Endodermal cell (in vitro differentiated cells): ENCODE measurements around the gene SRBD1. TPM values are rescaled to one million over a fixed set of nuclear protein-coding genes. Genes with fewer than 3 reads are reported as not detected.

Experiments
- DNase-seq: peaks from one replicate; pipeline ENCODE4 v3.0.0-alpha.2; 2017
- H3K27ac ChIP-seq: 2 replicates; pipeline ENCODE4 v1.5.1; 2013; ENCODE audit warnings: mild to moderate bottlenecking, low read depth, low read length, moderate library complexity
- H3K27me3 ChIP-seq: 2 replicates; pipeline ENCODE4 v1.6.1; 2013; ENCODE audit warnings: mild to moderate bottlenecking, low read length, moderate library complexity; ENCODE audit not compliant: insufficient read depth, control insufficient read depth, poor library complexity, severe bottlenecking
- H3K36me3 ChIP-seq: 2 replicates; pipeline ENCODE4 v1.7.0; 2013; ENCODE audit warnings: mild to moderate bottlenecking, low read length, moderate library complexity; ENCODE audit not compliant: control insufficient read depth, insufficient read depth
- H3K4me1 ChIP-seq: one replicate; pipeline ENCODE4 v1.7.0; 2013; ENCODE audit warnings: low read length; ENCODE audit not compliant: control insufficient read depth, insufficient read depth
- H3K4me3 ChIP-seq: 2 replicates; pipeline ENCODE4 v1.5.1; 2013; ENCODE audit warnings: mild to moderate bottlenecking, low read length, moderate library complexity
- H3K9ac ChIP-seq: 2 replicates; pipeline ENCODE4 v1.6.1; 2013; ENCODE audit warnings: mild to moderate bottlenecking, low read length, moderate library complexity; ENCODE audit not compliant: poor library complexity, severe bottlenecking; ENCODE audit errors: extremely low read depth
- H3K9me3 ChIP-seq: 2 replicates; pipeline ENCODE4 v1.6.1; 2013; ENCODE audit warnings: mild to moderate bottlenecking, low read length, moderate library complexity; ENCODE audit not compliant: control insufficient read depth
- H3K27ac Mint-ChIP-seq: 2 replicates; pipeline ENCODE4 v1.8.0; 2020; ENCODE audit warnings: mixed read lengths
- H3K27me3 Mint-ChIP-seq: 2 replicates; pipeline ENCODE4 v1.8.0; 2021; ENCODE audit warnings: mild to moderate bottlenecking, mixed read lengths; ENCODE audit not compliant: insufficient read depth
- H3K36me3 Mint-ChIP-seq: 2 replicates; pipeline ENCODE4 v1.8.0; 2020; ENCODE audit warnings: low read depth, mixed read lengths
- H3K4me1 Mint-ChIP-seq: 2 replicates; pipeline ENCODE4 v1.8.0; 2020; ENCODE audit warnings: mixed read lengths
- H3K4me3 Mint-ChIP-seq: 2 replicates; pipeline ENCODE4 v1.8.0; 2020; ENCODE audit warnings: mild to moderate bottlenecking, moderate library complexity, mixed read lengths
- H3K9me3 Mint-ChIP-seq: 2 replicates; pipeline ENCODE4 v1.8.0; 2020; ENCODE audit warnings: mild to moderate bottlenecking, mixed read lengths
- WGBS, 2 experiments: methylation state at CpG; one replicate each; pipeline versions ENCODE4 v1.1.5 to v1.1.7; 2013; ENCODE audit warnings: missing lambda C conversion rate in 2 of 2, mixed read lengths in 1 of 2; ENCODE audit not compliant: insufficient coverage in 1 of 2, insufficient read length in 1 of 2; 5-methylcytosine and 5-hydroxymethylcytosine counted together
- total RNA-seq, 2 donors: library from RNA; stranded (reverse); fragmentation: NEBNext Ultra II Directional in 1 of 2; extraction: Animal tissue kit (Norgen Biotek cat#: 25700) in 1 of 2; gene quantifications; 2 replicates in 1 of 2; 3 replicates in 1 of 2; pipeline ENCODE4 v1.2.1, GENCODE V29; 2021
- TF ChIP-seq, protein P1 (sequence below): fragments of 200-600 bp; sonication (generic); conservative IDR thresholded peaks from 2 replicates; pipeline ENCODE4 v1.5.0; 2021; ENCODE audit warnings: antibody characterized with exemption, mild to moderate bottlenecking

Gene SRBD1
- total RNA-seq, 2 donors from 2014 or later, result 17.7 to 19.6 TPM

DNA sequence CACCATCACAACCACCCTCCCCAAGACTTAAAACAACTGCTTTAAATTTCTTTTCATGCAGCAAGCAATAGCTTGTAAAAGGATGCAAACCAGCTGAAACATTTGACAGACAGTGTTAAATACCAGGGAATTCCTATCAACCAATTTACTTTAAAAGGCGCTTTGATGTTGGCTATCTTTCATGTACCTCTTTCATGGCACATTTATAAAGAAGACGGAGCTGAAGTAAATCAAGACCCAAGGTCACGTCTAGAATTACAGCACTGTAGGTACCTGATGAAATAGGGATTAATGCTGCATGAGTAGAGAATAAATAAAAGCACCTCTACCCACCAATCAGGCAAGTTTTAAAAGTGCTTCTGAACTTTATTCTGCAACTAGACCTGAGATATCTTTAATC is 78.9 kb downstream of the SRBD1 start:
- no peak for DNase-seq
- Mint-ChIP-seq H3K27ac (no peak overlapping the region), H3K4me3 (no peak overlapping the region), H3K9me3 (no peaks in the 10 kb centered on the region), H3K27me3 (no peaks in the 10 kb centered on the region), H3K4me1 (peaks cover 2% of the 10 kb centered on the region), H3K36me3 (peaks cover 2% of the 10 kb centered on the region)
- Histone ChIP-seq H3K4me1 (no peaks in the 10 kb centered on the region), H3K4me3 (no peak overlapping the region), H3K27ac (no peak overlapping the region), H3K27me3 (no peaks in the 10 kb centered on the region), H3K9me3 (no peaks in the 10 kb centered on the region), H3K9ac (no peak overlapping the region), H3K36me3 (no peaks in the 10 kb centered on the region)
- WGBS, 2 experiments, result 86 to 100% methylated on average over 1 to 3 of the region's 3 CpGs
- TF ChIP-seq, protein P1, sequence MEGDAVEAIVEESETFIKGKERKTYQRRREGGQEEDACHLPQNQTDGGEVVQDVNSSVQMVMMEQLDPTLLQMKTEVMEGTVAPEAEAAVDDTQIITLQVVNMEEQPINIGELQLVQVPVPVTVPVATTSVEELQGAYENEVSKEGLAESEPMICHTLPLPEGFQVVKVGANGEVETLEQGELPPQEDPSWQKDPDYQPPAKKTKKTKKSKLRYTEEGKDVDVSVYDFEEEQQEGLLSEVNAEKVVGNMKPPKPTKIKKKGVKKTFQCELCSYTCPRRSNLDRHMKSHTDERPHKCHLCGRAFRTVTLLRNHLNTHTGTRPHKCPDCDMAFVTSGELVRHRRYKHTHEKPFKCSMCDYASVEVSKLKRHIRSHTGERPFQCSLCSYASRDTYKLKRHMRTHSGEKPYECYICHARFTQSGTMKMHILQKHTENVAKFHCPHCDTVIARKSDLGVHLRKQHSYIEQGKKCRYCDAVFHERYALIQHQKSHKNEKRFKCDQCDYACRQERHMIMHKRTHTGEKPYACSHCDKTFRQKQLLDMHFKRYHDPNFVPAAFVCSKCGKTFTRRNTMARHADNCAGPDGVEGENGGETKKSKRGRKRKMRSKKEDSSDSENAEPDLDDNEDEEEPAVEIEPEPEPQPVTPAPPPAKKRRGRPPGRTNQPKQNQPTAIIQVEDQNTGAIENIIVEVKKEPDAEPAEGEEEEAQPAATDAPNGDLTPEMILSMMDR, result no peak

DNA sequence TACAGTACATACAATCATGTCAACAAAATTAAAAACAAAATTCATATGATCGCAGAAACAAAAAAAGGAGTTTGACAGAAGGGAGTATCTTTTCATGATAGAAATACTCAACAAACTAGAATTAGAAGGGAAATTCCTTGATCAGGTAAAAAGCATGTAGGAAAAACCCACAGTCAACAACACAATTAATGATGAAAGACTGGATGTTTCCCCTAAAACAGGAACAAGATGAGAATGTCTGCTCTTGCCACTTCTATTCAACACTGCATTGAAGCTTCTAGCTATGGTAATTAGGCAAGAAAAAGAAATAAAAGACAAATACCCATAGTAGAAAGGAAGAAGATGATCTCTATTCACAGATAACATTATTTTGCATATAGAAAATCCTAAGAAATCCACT is 87.1 kb downstream of the SRBD1 start:
- H3K27me3 ChIP-seq, result no peaks in the 10 kb centered on the region
- H3K4me1 Mint-ChIP-seq, result peaks cover 5% of the 10 kb centered on the region
- H3K4me3 Mint-ChIP-seq, result no peak overlapping the region
- H3K4me1 ChIP-seq, result no peaks in the 10 kb centered on the region
- no peaks in the 10 kb centered on the region for H3K9me3 ChIP-seq
- no peak overlapping the region for H3K4me3 ChIP-seq
- no peak for DNase-seq
- no peak overlapping the region for H3K27ac ChIP-seq
- H3K36me3 ChIP-seq, result peaks cover 9% of the 10 kb centered on the region
- WGBS, 2 experiments, result 100% methylated on average over 1 of the region's 1 CpG; no CpG with 5 or more reads in 1 of the 2 experiments
- TF ChIP-seq, protein P1, result no peak
- no peak overlapping the region for H3K27ac Mint-ChIP-seq
- H3K27me3 Mint-ChIP-seq, result no peaks in the 10 kb centered on the region
- H3K9me3 Mint-ChIP-seq, result peaks cover 3% of the 10 kb centered on the region
- peaks cover 5% of the 10 kb centered on the region for H3K36me3 Mint-ChIP-seq
- no peak overlapping the region for H3K9ac ChIP-seq

DNA sequence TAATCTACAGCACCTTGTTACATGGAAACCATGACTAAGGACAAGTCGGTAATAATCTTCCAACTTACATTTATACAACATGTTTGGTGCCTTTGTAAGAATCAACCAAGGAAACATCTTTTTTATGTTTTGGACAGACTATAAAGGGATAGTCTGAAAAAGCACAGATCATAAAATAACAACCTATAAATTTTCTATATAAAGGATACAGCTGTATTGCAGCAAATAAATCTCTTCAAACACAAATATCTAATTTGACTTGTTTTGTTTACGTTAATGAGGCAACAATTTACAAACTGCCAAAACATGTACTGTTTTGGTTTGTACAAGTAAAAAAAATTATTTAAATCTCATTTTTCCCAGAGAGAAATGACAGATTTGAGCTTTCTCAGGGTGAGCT is 92.5 kb downstream of the SRBD1 start:
- Mint-ChIP-seq H3K36me3 (no peaks in the 10 kb centered on the region), H3K9me3 (no peaks in the 10 kb centered on the region)
- WGBS, 2 experiments, result 94% methylated on average over 2 of the region's 2 CpGs; no CpG with 5 or more reads in 1 of the 2 experiments

More for the DNA sequence above, 92.5 kb downstream of the SRBD1 start:
- Histone ChIP-seq H3K4me1 (no peaks in the 10 kb centered on the region), H3K9ac (no peak overlapping the region), H3K27ac (no peak overlapping the region), H3K36me3 (no peaks in the 10 kb centered on the region), H3K27me3 (no peaks in the 10 kb centered on the region), H3K9me3 (no peaks in the 10 kb centered on the region), H3K4me3 (no peak overlapping the region)
- TF ChIP-seq, protein P1, result no peak
- H3K27ac Mint-ChIP-seq, result no peak overlapping the region
- no peaks in the 10 kb centered on the region for H3K27me3 Mint-ChIP-seq
- peaks cover 5% of the 10 kb centered on the region for H3K4me1 Mint-ChIP-seq
- H3K4me3 Mint-ChIP-seq, result no peak overlapping the region
- DNase-seq, result no peak
